Calu3 (cell line): ENCODE results near the gene MDFI. TPM values are rescaled to one million over a fixed set of nuclear protein-coding genes. Genes with fewer than 3 reads are reported as not detected.

Source experiments
- BruUV-seq: library from RNA; stranded (reverse); fragments of 400-500 nt; replicated peaks from 2 replicates; lab custom pipeline; 2021; lab: Mats Ljungman, UMichigan
- CTCF ChIA-PET: fragments of 300-600 bp; sonication (Branson Sonifier 250); formaldehyde crosslinking; loops from one replicate; lab custom pipeline; 2022; ENCODE audit warnings: antibody characterized with exemption; lab: Charles Lee
- DNase-seq: peaks from one replicate; pipeline ENCODE4 v3.0.0; 2022
- H3K27ac Mint-ChIP-seq: one replicate; pipeline ENCODE4 v1.8.0; 2022; ENCODE audit warnings: mixed read lengths; ENCODE audit not compliant: unreplicated experiment
- H3K27me3 Mint-ChIP-seq: one replicate; pipeline ENCODE4 v1.8.0; 2022; ENCODE audit warnings: mixed read lengths; ENCODE audit not compliant: unreplicated experiment
- H3K36me3 Mint-ChIP-seq: one replicate; pipeline ENCODE4 v1.8.0; 2022; ENCODE audit warnings: mild to moderate bottlenecking, moderate library complexity, mixed read lengths; ENCODE audit not compliant: insufficient read depth, unreplicated experiment
- H3K4me1 Mint-ChIP-seq: one replicate; pipeline ENCODE4 v1.8.0; 2022; ENCODE audit warnings: mild to moderate bottlenecking, low read depth, mixed read lengths; ENCODE audit not compliant: unreplicated experiment
- H3K4me3 Mint-ChIP-seq: one replicate; pipeline ENCODE4 v1.8.0; 2022; ENCODE audit warnings: mild to moderate bottlenecking, low read depth, moderate library complexity, mixed read lengths; ENCODE audit not compliant: unreplicated experiment
- H3K9me3 Mint-ChIP-seq: one replicate; pipeline ENCODE4 v1.8.0; 2022; ENCODE audit warnings: low read depth, mixed read lengths; ENCODE audit not compliant: unreplicated experiment
- CTCF ChIP-seq: fragments of 200-600 bp; IDR thresholded peaks from one replicate; pipeline ENCODE4 v1.8.0; 2022; ENCODE audit warnings: antibody characterized with exemption; ENCODE audit not compliant: unreplicated experiment
- intact Hi-C: fragments of 100-400 bp; cut with micrococcal nuclease; formaldehyde crosslinking; loops from one replicate; pipeline ENCODE4 v1.10.0; 2022; ENCODE audit not compliant: unreplicated experiment
- total RNA-seq: library from RNA; stranded (reverse); gene quantifications from 2 replicates; pipeline ENCODE4 v1.2.3, GENCODE V29; 2022

The MDFI gene
- total RNA-seq, 1 experiment from 2014 or later, result 19.7 TPM

GRCh38 chr6:41624621-41625380 lies 13.5 kb upstream of the MDFI start:
- intact Hi-C loops, result no loop called here
- no TSS peak for BruUV-seq
- Mint-ChIP-seq H3K36me3 (peaks cover 4% of the 10 kb centered on the region), H3K9me3 (peaks cover 3% of the 10 kb centered on the region), H3K4me1 (peaks cover 12% of the 10 kb centered on the region), H3K27me3 (peaks cover 66% of the 10 kb centered on the region), H3K4me3 (no peak overlapping the region), H3K27ac (no peak overlapping the region)
- TF ChIP-seq CTCF, result no peak
- CTCF ChIA-PET, result no interaction called here
- DNase-seq, result no peak

- peaks cover 71% of the 10 kb centered on the region for H3K27me3 Mint-ChIP-seq
- peaks cover 3% of the 10 kb centered on the region for H3K9me3 Mint-ChIP-seq
- peaks cover 12% of the 10 kb centered on the region for H3K4me1 Mint-ChIP-seq
- BruUV-seq, result no TSS peak
- no peak overlapping the region for H3K27ac Mint-ChIP-seq
- CTCF ChIA-PET, result no interaction called here
- intact Hi-C loops, result no loop called here
- H3K36me3 Mint-ChIP-seq, result peaks cover 4% of the 10 kb centered on the region
- TF ChIP-seq CTCF, result no peak
- no peak overlapping the region for H3K4me3 Mint-ChIP-seq
- no peak for DNase-seq
Measured at GRCh38 chr6:41625442-41625841, 12.8 kb upstream of the MDFI start.

- no peak for TF ChIP-seq CTCF
- intact Hi-C loops, result no loop called here
- Mint-ChIP-seq H3K36me3 (peaks cover 4% of the 10 kb centered on the region), H3K4me1 (peaks cover 12% of the 10 kb centered on the region), H3K27ac (no peak overlapping the region), H3K9me3 (peaks cover 3% of the 10 kb centered on the region), H3K4me3 (no peak overlapping the region), H3K27me3 (peaks cover 73% of the 10 kb centered on the region)
- CTCF ChIA-PET, result no interaction called here
- DNase-seq, result no peak
- BruUV-seq, result no TSS peak
Measured at GRCh38 chr6:41626022-41626421, 12.2 kb upstream of the MDFI start.

- Mint-ChIP-seq H3K27ac (no peak overlapping the region), H3K4me1 (peaks cover 12% of the 10 kb centered on the region), H3K4me3 (no peak overlapping the region), H3K9me3 (no peaks in the 10 kb centered on the region), H3K27me3 (peaks cover 77% of the 10 kb centered on the region), H3K36me3 (no peaks in the 10 kb centered on the region)
- no TSS peak for BruUV-seq
- TF ChIP-seq CTCF, result no peak
- no peak for DNase-seq
- CTCF ChIA-PET, result interaction anchor here (0.6 kb wide), 1 partner anchor 55 kb away, joined by 3 read pairs; no protein-coding TSS in a partner anchor
- intact Hi-C loops, result no loop called here
Measured at GRCh38 chr6:41626917-41627316, 11.4 kb upstream of the MDFI start.
